Epithelial cell of proximal tubule (primary cell): ENCODE data around the gene VCAM1. TPM values are rescaled to one million over a fixed set of nuclear protein-coding genes. Genes with fewer than 3 reads are reported as not detected.

ENCODE experiments used
- DNase-seq: peaks from one replicate; pipeline ENCODE4 v3.0.0-alpha.2; 2011; ENCODE audit warnings: low read depth
- H3K4me3 ChIP-seq: 2 replicates; pipeline ENCODE4 v1.5.1; 2011; ENCODE audit warnings: low read depth, mild to moderate bottlenecking, low read length
- CTCF ChIP-seq: conservative IDR thresholded peaks from 2 replicates; pipeline ENCODE4 v1.5.1; 2012; ENCODE audit warnings: low read depth, mild to moderate bottlenecking, low read length
- total RNA-seq: library from RNA; depleted of rRNA; stranded (reverse); fragments of >200 nt; gene quantifications from 2 replicates; pipeline ENCODE4 v1.2.3, GENCODE V29; 2015

The VCAM1 gene
- total RNA-seq, 1 donor from 2014 or later, result 49.2 TPM

DNA sequence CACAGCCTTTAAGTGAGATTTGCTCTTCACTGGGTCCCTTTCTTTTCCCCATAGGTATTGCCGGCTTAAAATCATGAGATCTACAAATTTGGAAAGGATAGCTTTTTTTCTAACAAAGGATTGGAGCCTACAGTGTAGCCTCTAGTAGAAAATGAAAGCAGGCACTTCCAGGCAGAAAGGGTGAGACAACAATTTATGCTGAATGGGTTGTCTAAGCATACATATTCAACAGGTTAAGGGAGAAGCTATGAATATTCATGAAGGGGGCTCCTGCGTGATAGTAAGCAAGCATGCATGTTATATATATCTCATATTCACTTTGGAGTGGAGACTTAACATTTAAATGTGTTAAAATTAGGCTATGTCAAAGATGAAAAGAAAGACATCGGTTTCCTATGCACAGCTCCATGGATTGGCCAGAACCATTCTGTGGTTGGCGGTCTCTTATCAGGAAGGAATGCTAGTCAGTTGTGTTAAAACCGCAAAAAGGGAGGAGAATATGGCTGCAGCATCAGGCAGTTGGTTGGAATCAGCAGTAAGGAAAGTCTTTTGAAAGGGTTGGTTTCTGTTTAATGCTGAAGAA, 66.0 kb downstream of the VCAM1 start:
- DNase-seq, result no peak
- no peak for TF ChIP-seq CTCF
- H3K4me3 ChIP-seq, result no peak overlapping the region

DNA sequence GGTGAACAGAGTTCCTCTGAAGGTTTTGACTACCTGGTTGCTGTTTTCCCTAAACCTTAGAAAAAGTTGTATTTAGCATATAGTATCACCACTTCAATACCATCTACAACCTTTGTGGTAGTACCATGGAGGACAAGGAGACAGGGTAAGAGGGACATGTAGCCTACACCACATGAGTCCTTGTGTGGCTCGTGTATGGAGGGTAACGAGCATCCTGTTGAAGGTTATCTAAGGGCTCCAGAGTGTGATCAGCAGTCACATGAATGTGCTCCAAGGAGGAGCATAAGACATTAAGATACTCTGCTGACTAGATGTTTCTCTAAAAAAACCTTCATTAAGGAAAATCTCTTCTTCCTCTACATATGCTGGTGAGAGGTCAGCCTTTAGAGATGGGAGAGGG, 67.3 kb downstream of the VCAM1 start:
- no peak for DNase-seq
- TF ChIP-seq CTCF, result no peak
- no peak overlapping the region for H3K4me3 ChIP-seq

Other genes with a start within 250 kb of the VCAM1 start
- gene GPR88, start 181.6 kb upstream of the VCAM1 start, total RNA-seq, result not detected in 2 replicates
- gene EXTL2, start 175.1 kb downstream of the VCAM1 start, total RNA-seq, result 4.7 and 7.5 TPM in 2 replicates
- gene SLC30A7, start 176.3 kb downstream of the VCAM1 start, total RNA-seq, result 12.5 and 15.6 TPM in 2 replicates